Measurements from ENCODE around the gene FIGNL2.

The FIGNL2 gene

DNA sequence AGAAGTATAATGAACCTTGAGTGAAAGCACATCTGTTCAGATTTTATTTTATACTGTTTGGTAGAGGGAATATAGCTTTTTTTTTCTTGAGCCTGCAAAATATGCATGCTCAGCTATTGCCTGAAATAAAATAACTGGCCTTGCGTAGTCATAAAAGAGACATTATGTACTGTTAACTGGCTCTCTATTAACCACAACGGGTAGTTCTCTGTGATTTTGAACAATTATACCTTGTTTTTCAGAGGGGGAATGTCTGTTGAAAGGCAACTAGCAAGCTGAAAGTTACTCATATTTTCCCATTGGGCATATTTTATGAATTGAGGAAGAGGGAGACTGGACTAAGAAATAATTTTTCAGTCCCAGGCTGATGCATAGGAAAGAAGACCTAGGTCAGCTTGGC is 62.6 kb downstream of the FIGNL2 start:
- no peak overlapping the region for H3K14ac ChIP-seq (ENCODE audit: low read length)
- H3K23ac ChIP-seq (ENCODE audit: low read depth, low read length, poor library complexity) = no peak overlapping the region
- H4K91ac ChIP-seq (ENCODE audit: low read depth, low read length, poor library complexity) = no peak overlapping the region
- H2BK15ac ChIP-seq (ENCODE audit: low read length) = no peak overlapping the region
- no peaks in the 10 kb centered on the region for H3K79me1 ChIP-seq (ENCODE audit: low read depth, low read length)
- DNase-seq (ENCODE audit: low spot score) = no peak
- H3K9me3 ChIP-seq (replicated peaks in 1 of 2; ENCODE audit: control insufficient read depth in 2 of 2, insufficient read depth in 1 of 2, low read depth in 1 of 2, low read length in 2 of 2) = no peaks in the 10 kb centered on the region
- H2BK5ac ChIP-seq (ENCODE audit: low read length) = no peak overlapping the region
- H3K9ac ChIP-seq (ENCODE audit: low read depth, low read length, poor library complexity) = no peak overlapping the region
- H3K27me3 ChIP-seq (ENCODE audit: control insufficient read depth in 3 of 3, insufficient read depth in 3 of 3, low read depth in 1 of 3, low read length in 3 of 3) = no peaks in the 10 kb centered on the region
- H3K27ac ChIP-seq (replicated peaks; ENCODE audit: low read length) = no peak overlapping the region
- WGBS, 2 donors (ENCODE audit: extremely low coverage in 2 of 2, insufficient read length in 2 of 2, insufficient replicate concordance in 1 of 2) = no CpG with 5 or more reads among the region's 2 CpGs
- no peak overlapping the region for H2BK120ac ChIP-seq (ENCODE audit: low read depth, low read length)
- H3K36me3 ChIP-seq (replicated peaks in 1 of 2; ENCODE audit: control insufficient read depth in 2 of 2, insufficient read depth in 2 of 2, low read length in 2 of 2) = peaks cover 0 to 41% of the 10 kb centered on the region in 2 donors
- H2AK5ac ChIP-seq (ENCODE audit: low read depth, low read length) = no peak overlapping the region
- H3K4me1 ChIP-seq (ENCODE audit: control insufficient read depth in 2 of 2, insufficient read depth in 1 of 2, low read depth in 1 of 2, low read length in 2 of 2) = no peaks in the 10 kb centered on the region
- no peak overlapping the region for H3K4me2 ChIP-seq (ENCODE audit: insufficient read depth, low read length, poor library complexity, severe bottlenecking)
- no peak overlapping the region for H3K4me3 ChIP-seq (ENCODE audit: low read length in 2 of 2)
- H3K4ac ChIP-seq (ENCODE audit: low read length) = no peak overlapping the region
- no peak overlapping the region for H3K18ac ChIP-seq (ENCODE audit: low read length)
- no peak overlapping the region for H2AFZ ChIP-seq (ENCODE audit: low read length)
- H4K8ac ChIP-seq (ENCODE audit: low read depth, low read length) = no peak overlapping the region
- no peak overlapping the region for H2BK12ac ChIP-seq (ENCODE audit: low read length)

- H3K9me3 ChIP-seq (replicated peaks in 1 of 2; ENCODE audit: control insufficient read depth in 2 of 2, insufficient read depth in 1 of 2, low read depth in 1 of 2, low read length in 2 of 2) = no peaks in the 10 kb centered on the region
- no peak overlapping the region for H2AK5ac ChIP-seq (ENCODE audit: low read depth, low read length)
- H3K4me3 ChIP-seq (ENCODE audit: low read length in 2 of 2) = no peak overlapping the region
- H4K91ac ChIP-seq (ENCODE audit: low read depth, low read length, poor library complexity) = no peak overlapping the region
- H3K4ac ChIP-seq (ENCODE audit: low read length) = no peak overlapping the region
- no CpG with 5 or more reads among the region's 3 CpGs for WGBS, 2 donors (ENCODE audit: extremely low coverage in 2 of 2, insufficient read length in 2 of 2, insufficient replicate concordance in 1 of 2)
- H3K36me3 ChIP-seq (replicated peaks in 1 of 2; ENCODE audit: control insufficient read depth in 2 of 2, insufficient read depth in 2 of 2, low read length in 2 of 2) = peaks cover 0 to 32% of the 10 kb centered on the region in 2 donors
- no peak overlapping the region for H3K9ac ChIP-seq (ENCODE audit: low read depth, low read length, poor library complexity)
- H3K27ac ChIP-seq (replicated peaks; ENCODE audit: low read length) = no peak overlapping the region
- no peaks in the 10 kb centered on the region for H3K79me1 ChIP-seq (ENCODE audit: low read depth, low read length)
- no peak overlapping the region for H4K8ac ChIP-seq (ENCODE audit: low read depth, low read length)
- H3K18ac ChIP-seq (ENCODE audit: low read length) = no peak overlapping the region
- no peaks in the 10 kb centered on the region for H3K4me1 ChIP-seq (ENCODE audit: control insufficient read depth in 2 of 2, insufficient read depth in 1 of 2, low read depth in 1 of 2, low read length in 2 of 2)
- no peak overlapping the region for H2BK12ac ChIP-seq (ENCODE audit: low read length)
- H2BK120ac ChIP-seq (ENCODE audit: low read depth, low read length) = no peak overlapping the region
- H2BK5ac ChIP-seq (ENCODE audit: low read length) = no peak overlapping the region
- no peak overlapping the region for H3K14ac ChIP-seq (ENCODE audit: low read length)
- DNase-seq (ENCODE audit: low spot score) = no peak
- H2BK15ac ChIP-seq (ENCODE audit: low read length) = no peak overlapping the region
- no peak overlapping the region for H3K4me2 ChIP-seq (ENCODE audit: insufficient read depth, low read length, poor library complexity, severe bottlenecking)
- H3K23ac ChIP-seq (ENCODE audit: low read depth, low read length, poor library complexity) = no peak overlapping the region
- H3K27me3 ChIP-seq (ENCODE audit: control insufficient read depth in 3 of 3, insufficient read depth in 3 of 3, low read depth in 1 of 3, low read length in 3 of 3) = no peaks in the 10 kb centered on the region
- no peak overlapping the region for H2AFZ ChIP-seq (ENCODE audit: low read length)
Observed at GRCh38 chr12:51784688-51785087, 63.8 kb downstream of the FIGNL2 start.

DNA sequence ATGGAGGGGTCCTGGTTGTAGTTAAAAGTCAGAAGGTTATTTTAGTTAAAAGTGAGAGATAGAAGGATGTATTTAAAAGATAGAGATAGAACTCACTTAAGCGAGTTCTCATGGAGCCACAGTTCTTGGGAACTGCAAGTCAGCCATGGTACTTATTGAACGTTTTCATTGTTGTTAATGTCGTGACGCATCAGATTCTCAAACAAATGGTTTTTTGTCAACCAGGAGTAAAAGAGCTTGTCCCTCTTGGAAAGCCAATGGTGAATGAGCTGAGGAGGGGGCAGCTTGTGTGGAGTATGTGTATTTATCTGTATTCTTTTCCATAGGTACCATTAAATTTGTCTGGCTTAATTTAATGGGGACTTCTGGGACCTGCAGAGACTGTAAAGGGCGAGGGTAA is 68.6 kb downstream of the FIGNL2 start:
- Histone ChIP-seq H3K4me2 (ENCODE audit: insufficient read depth, low read length, poor library complexity, severe bottlenecking) (no peak overlapping the region), H3K18ac (ENCODE audit: low read length) (no peak overlapping the region), H3K27me3 (ENCODE audit: control insufficient read depth in 3 of 3, insufficient read depth in 3 of 3, low read depth in 1 of 3, low read length in 3 of 3) (no peaks in the 10 kb centered on the region), H3K9me3 (replicated peaks in 1 of 2; ENCODE audit: control insufficient read depth in 2 of 2, insufficient read depth in 1 of 2, low read depth in 1 of 2, low read length in 2 of 2) (no peaks in the 10 kb centered on the region), H3K4ac (ENCODE audit: low read length) (no peak overlapping the region), H3K79me1 (ENCODE audit: low read depth, low read length) (no peaks in the 10 kb centered on the region), H3K9ac (ENCODE audit: low read depth, low read length, poor library complexity) (no peak overlapping the region), H3K4me1 (ENCODE audit: control insufficient read depth in 2 of 2, insufficient read depth in 1 of 2, low read depth in 1 of 2, low read length in 2 of 2) (peaks cover 0 to 2% of the 10 kb centered on the region in 2 donors), H3K14ac (ENCODE audit: low read length) (no peak overlapping the region), H4K91ac (ENCODE audit: low read depth, low read length, poor library complexity) (no peak overlapping the region), H3K23ac (ENCODE audit: low read depth, low read length, poor library complexity) (no peak overlapping the region), H2AFZ (ENCODE audit: low read length) (no peak overlapping the region), H4K8ac (ENCODE audit: low read depth, low read length) (no peak overlapping the region), H2BK15ac (ENCODE audit: low read length) (no peak overlapping the region), H2BK5ac (ENCODE audit: low read length) (no peak overlapping the region), H2BK12ac (ENCODE audit: low read length) (no peak overlapping the region), H3K27ac (replicated peaks; ENCODE audit: low read length) (no peak overlapping the region), H3K36me3 (replicated peaks in 1 of 2; ENCODE audit: control insufficient read depth in 2 of 2, insufficient read depth in 2 of 2, low read length in 2 of 2) (peaks cover 0 to 25% of the 10 kb centered on the region in 2 donors), H2AK5ac (ENCODE audit: low read depth, low read length) (no peak overlapping the region), H2BK120ac (ENCODE audit: low read depth, low read length) (no peak overlapping the region), H3K4me3 (ENCODE audit: low read length in 2 of 2) (no peak overlapping the region)
- DNase-seq (ENCODE audit: low spot score) = no peak
- 100% methylated on average over 1 of the region's 5 CpGs; no CpG with 5 or more reads in 1 of the 2 donors for WGBS, 2 donors (ENCODE audit: extremely low coverage in 2 of 2, insufficient read length in 2 of 2, insufficient replicate concordance in 1 of 2)

DNA sequence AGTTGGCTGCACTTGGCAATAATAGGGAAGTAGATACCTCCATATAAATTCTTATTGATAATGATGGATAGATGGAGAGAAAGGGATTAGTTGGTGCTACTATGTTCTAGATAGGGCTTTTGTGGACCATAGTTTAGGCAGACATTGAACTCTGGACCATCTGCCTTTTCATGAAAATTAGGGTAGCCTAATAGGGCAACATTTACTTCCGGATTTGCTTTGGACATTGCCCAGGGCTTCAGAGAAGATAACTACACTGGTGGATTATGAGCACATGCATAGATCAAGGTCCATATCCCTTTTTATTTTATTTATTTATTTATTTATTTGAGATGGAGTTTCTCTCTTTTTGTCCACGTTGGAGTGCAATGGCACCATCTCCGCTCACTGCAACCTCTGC is 70.5 kb downstream of the FIGNL2 start:
- WGBS, 2 donors (ENCODE audit: extremely low coverage in 2 of 2, insufficient read length in 2 of 2, insufficient replicate concordance in 1 of 2) = no CpG with 5 or more reads among the region's 3 CpGs
- Histone ChIP-seq H3K14ac (ENCODE audit: low read length) (no peak overlapping the region), H2BK120ac (ENCODE audit: low read depth, low read length) (no peak overlapping the region), H3K4me1 (ENCODE audit: control insufficient read depth in 2 of 2, insufficient read depth in 1 of 2, low read depth in 1 of 2, low read length in 2 of 2) (peaks cover 0 to 2% of the 10 kb centered on the region in 2 donors), H4K91ac (ENCODE audit: low read depth, low read length, poor library complexity) (no peak overlapping the region), H2AFZ (ENCODE audit: low read length) (no peak overlapping the region), H3K4me2 (ENCODE audit: insufficient read depth, low read length, poor library complexity, severe bottlenecking) (no peak overlapping the region), H2BK15ac (ENCODE audit: low read length) (no peak overlapping the region), H3K23ac (ENCODE audit: low read depth, low read length, poor library complexity) (no peak overlapping the region), H3K36me3 (replicated peaks in 1 of 2; ENCODE audit: control insufficient read depth in 2 of 2, insufficient read depth in 2 of 2, low read length in 2 of 2) (peaks cover 0 to 44% of the 10 kb centered on the region in 2 donors), H2BK5ac (ENCODE audit: low read length) (no peak overlapping the region), H3K18ac (ENCODE audit: low read length) (no peak overlapping the region), H3K27ac (replicated peaks; ENCODE audit: low read length) (no peak overlapping the region), H3K79me1 (ENCODE audit: low read depth, low read length) (no peaks in the 10 kb centered on the region), H3K9ac (ENCODE audit: low read depth, low read length, poor library complexity) (no peak overlapping the region), H2BK12ac (ENCODE audit: low read length) (no peak overlapping the region), H2AK5ac (ENCODE audit: low read depth, low read length) (no peak overlapping the region), H3K27me3 (ENCODE audit: control insufficient read depth in 3 of 3, insufficient read depth in 3 of 3, low read depth in 1 of 3, low read length in 3 of 3) (no peaks in the 10 kb centered on the region), H3K4ac (ENCODE audit: low read length) (no peak overlapping the region), H3K4me3 (ENCODE audit: low read length in 2 of 2) (no peak overlapping the region), H4K8ac (ENCODE audit: low read depth, low read length) (no peak overlapping the region), H3K9me3 (replicated peaks in 1 of 2; ENCODE audit: control insufficient read depth in 2 of 2, insufficient read depth in 1 of 2, low read depth in 1 of 2, low read length in 2 of 2) (peaks cover 0 to 7% of the 10 kb centered on the region in 2 donors)
- DNase-seq (ENCODE audit: low spot score) = no peak
